ENCODE data around the gene GRK5. TPM values are rescaled to one million over a fixed set of nuclear protein-coding genes. Genes with fewer than 3 reads are reported as not detected.
"Not testable (repeated sequence)": the region's sequence is repeated elsewhere in the genome, so short reads cannot be mapped to it uniquely, and the experiment has no call there.

GRK5 gene
- total RNA-seq, 1 experiment from 2014 or later: 0.82 TPM

DNA sequence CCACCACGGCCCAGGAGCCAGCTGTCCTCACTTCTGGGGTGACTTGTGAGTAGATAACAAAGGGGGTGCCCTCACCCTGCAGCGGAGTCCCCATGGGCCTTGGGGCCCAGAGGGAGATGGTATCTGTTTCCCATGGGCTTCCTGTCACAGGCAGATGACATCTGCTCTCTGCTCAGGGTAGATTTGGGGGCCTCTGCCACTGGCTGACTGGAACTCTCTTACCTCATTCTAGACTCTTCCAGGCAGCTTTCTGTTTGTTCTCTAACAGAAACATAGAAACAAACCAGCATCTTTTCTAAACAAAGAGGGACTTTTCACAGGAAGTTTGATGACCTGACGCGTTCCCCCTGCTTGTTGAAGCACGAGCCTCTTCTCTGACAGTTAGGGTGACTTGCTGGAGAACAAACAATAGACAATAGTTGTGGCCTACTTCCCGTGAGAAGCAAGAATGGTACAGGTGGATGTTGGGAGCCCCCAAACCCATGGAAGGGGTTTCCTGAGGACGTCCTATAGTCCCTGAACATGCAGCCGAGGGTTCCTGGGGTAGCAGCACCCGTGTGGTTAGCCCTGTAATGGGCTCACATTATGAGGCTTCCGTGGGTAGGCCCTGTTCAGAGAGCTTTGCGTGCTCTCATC lies 61.6 kb downstream of the GRK5 start:
- H3K27ac Mint-ChIP-seq (ENCODE audit: low read depth, unreplicated experiment): no peak overlapping the region
- H3K36me3 Mint-ChIP-seq (ENCODE audit: insufficient read depth, unreplicated experiment): no peaks in the 10 kb centered on the region
- intact Hi-C loops (cut with micrococcal nuclease): no loop called here
- H3K9me3 Mint-ChIP-seq (ENCODE audit: unreplicated experiment): no peaks in the 10 kb centered on the region
- no peak for DNase-seq (ENCODE audit: unreplicated experiment)
- no peak overlapping the region for H3K4me3 Mint-ChIP-seq (ENCODE audit: unreplicated experiment)
- peaks cover 14% of the 10 kb centered on the region for H3K4me1 Mint-ChIP-seq (ENCODE audit: insufficient read depth, unreplicated experiment)
- BruUV-seq (replicated peaks): no TSS peak
- H3K27me3 Mint-ChIP-seq (ENCODE audit: insufficient read depth, unreplicated experiment): no peaks in the 10 kb centered on the region
- TF ChIP-seq, protein P1, sequence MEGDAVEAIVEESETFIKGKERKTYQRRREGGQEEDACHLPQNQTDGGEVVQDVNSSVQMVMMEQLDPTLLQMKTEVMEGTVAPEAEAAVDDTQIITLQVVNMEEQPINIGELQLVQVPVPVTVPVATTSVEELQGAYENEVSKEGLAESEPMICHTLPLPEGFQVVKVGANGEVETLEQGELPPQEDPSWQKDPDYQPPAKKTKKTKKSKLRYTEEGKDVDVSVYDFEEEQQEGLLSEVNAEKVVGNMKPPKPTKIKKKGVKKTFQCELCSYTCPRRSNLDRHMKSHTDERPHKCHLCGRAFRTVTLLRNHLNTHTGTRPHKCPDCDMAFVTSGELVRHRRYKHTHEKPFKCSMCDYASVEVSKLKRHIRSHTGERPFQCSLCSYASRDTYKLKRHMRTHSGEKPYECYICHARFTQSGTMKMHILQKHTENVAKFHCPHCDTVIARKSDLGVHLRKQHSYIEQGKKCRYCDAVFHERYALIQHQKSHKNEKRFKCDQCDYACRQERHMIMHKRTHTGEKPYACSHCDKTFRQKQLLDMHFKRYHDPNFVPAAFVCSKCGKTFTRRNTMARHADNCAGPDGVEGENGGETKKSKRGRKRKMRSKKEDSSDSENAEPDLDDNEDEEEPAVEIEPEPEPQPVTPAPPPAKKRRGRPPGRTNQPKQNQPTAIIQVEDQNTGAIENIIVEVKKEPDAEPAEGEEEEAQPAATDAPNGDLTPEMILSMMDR (IDR thresholded peaks at IDR 0.05; ENCODE audit: unreplicated experiment): no peak
- CTCF ChIA-PET: interaction anchor here (0.6 kb wide), 1 partner anchor 55 kb away, joined by 3 read pairs; no protein-coding TSS in a partner anchor
- POLR2A ChIA-PET: interaction anchor here (0.7 kb wide), 1 partner anchor 107 kb away, joined by 3 read pairs; no protein-coding TSS in a partner anchor

DNA sequence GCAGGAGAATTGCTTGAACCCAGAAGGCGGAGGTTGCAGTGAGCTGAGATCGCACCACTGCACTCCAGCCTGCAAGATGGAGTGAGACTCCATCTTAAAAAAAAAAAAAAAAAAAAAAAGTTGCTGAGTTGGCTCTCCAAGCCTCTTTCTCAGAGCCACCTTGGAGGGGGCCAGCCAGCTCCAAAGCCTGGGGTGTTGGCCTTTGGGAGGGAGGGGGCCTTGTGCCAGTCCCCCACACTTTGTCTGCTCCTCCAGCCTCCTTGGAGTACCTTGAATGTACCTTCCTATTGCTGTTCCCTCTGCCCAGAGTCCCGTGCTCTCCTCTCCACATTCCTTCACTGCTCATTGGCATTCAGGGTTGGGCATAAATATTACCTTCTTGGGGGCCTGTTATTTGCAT lies 62.4 kb downstream of the GRK5 start:
- POLR2A ChIA-PET: no interaction called here
- BruUV-seq (replicated peaks): no TSS peak
- TF ChIP-seq, protein P1 (IDR thresholded peaks at IDR 0.05; ENCODE audit: unreplicated experiment): no peak
- H3K27me3 Mint-ChIP-seq (ENCODE audit: insufficient read depth, unreplicated experiment): no peaks in the 10 kb centered on the region
- intact Hi-C loops (cut with micrococcal nuclease): loop anchor here (2.0 kb wide), 1 partner anchor 61 kb away; no protein-coding TSS in a partner anchor
- no peaks in the 10 kb centered on the region for H3K9me3 Mint-ChIP-seq (ENCODE audit: unreplicated experiment)
- no peaks in the 10 kb centered on the region for H3K36me3 Mint-ChIP-seq (ENCODE audit: insufficient read depth, unreplicated experiment)
- H3K4me1 Mint-ChIP-seq (ENCODE audit: insufficient read depth, unreplicated experiment): peaks cover 8% of the 10 kb centered on the region
- H3K4me3 Mint-ChIP-seq (ENCODE audit: unreplicated experiment): no peak overlapping the region
- no peak overlapping the region for H3K27ac Mint-ChIP-seq (ENCODE audit: low read depth, unreplicated experiment)
- CTCF ChIA-PET: interaction anchor here (0.6 kb wide), 1 partner anchor 56 kb away, joined by 3 read pairs; no protein-coding TSS in a partner anchor
- no peak for DNase-seq (ENCODE audit: unreplicated experiment)

GRCh38 chr10:119270762-119271366 lies 63.5 kb downstream of the GRK5 start:
- no peaks in the 10 kb centered on the region for H3K36me3 Mint-ChIP-seq (ENCODE audit: insufficient read depth, unreplicated experiment)
- intact Hi-C loops (cut with micrococcal nuclease): loop anchor here (2.0 kb wide), 1 partner anchor 62 kb away; no protein-coding TSS in a partner anchor
- no TSS peak for BruUV-seq (replicated peaks)
- no peak for DNase-seq (ENCODE audit: unreplicated experiment)
- no peaks in the 10 kb centered on the region for H3K9me3 Mint-ChIP-seq (ENCODE audit: unreplicated experiment)
- CTCF ChIA-PET: interaction anchor here (1.0 to 1.9 kb wide), 5 partner anchors 9 to 174 kb away, joined by 3 to 8 read pairs (median 3); no protein-coding TSS in a partner anchor
- H3K27ac Mint-ChIP-seq (ENCODE audit: low read depth, unreplicated experiment): peak overlapping the region; percentile 64
- TF ChIP-seq, protein P1 (IDR thresholded peaks at IDR 0.05; ENCODE audit: unreplicated experiment): no peak
- H3K27me3 Mint-ChIP-seq (ENCODE audit: insufficient read depth, unreplicated experiment): no peaks in the 10 kb centered on the region
- H3K4me3 Mint-ChIP-seq (ENCODE audit: unreplicated experiment): no peak overlapping the region
- peaks cover 8% of the 10 kb centered on the region for H3K4me1 Mint-ChIP-seq (ENCODE audit: insufficient read depth, unreplicated experiment)
- POLR2A ChIA-PET: interaction anchor here (1.5 kb wide), 1 partner anchor 64 kb away, joined by 5 read pairs; the partner anchor contains the start of gene GRK5

- ChIA-PET CTCF (interaction anchor here (0.6 to 1.9 kb wide), 6 partner anchors 8 to 172 kb away, joined by 3 to 8 read pairs (median 3); no protein-coding TSS in a partner anchor), POLR2A (interaction anchor here (1.5 kb wide), 1 partner anchor 66 kb away, joined by 5 read pairs; the partner anchor contains the start of gene GRK5)
- H3K4me1 Mint-ChIP-seq (ENCODE audit: insufficient read depth, unreplicated experiment); BruUV-seq (replicated peaks); H3K4me3 Mint-ChIP-seq (ENCODE audit: unreplicated experiment); DNase-seq (ENCODE audit: unreplicated experiment); H3K27ac Mint-ChIP-seq (ENCODE audit: low read depth, unreplicated experiment); H3K27me3 Mint-ChIP-seq (ENCODE audit: insufficient read depth, unreplicated experiment); intact Hi-C loops (cut with micrococcal nuclease); H3K36me3 Mint-ChIP-seq (ENCODE audit: insufficient read depth, unreplicated experiment); H3K9me3 Mint-ChIP-seq (ENCODE audit: unreplicated experiment): not testable (repeated sequence)
These were observed 65.0 kb downstream of the GRK5 start for GRCh38 chr10:119272338-119272734.
